Heart left ventricle (tissue), 16 donors: ENCODE results near the gene SPAG17. TPM values are rescaled to one million over a fixed set of nuclear protein-coding genes. Genes with fewer than 3 reads are reported as not detected.

Experiments used
- ATAC-seq, 4 donors: fragments of 200-7000 bp; cut with Tn5 transposase; one replicate each; pipeline ENCODE4 v1.9.1; 2020 to 2022; ENCODE audit warnings: moderate library complexity in 4 of 4, mild to moderate bottlenecking in 3 of 4, moderate number of reproducible peaks in 1 of 4
- DNase-seq, 5 donors: peaks; one replicate each; pipeline ENCODE4 v3.0.0-alpha.2; 2020
- H3K27ac ChIP-seq, 12 donors: fragments of 200-600 bp; sonication (generic) in 4 of 12; one replicate each; pipeline versions ENCODE4 v1.5.0 to v1.8.0; 2016 to 2022; ENCODE audit warnings: mild to moderate bottlenecking in 2 of 12
- H3K27me3 ChIP-seq, 9 donors: fragments of 200-600 bp; sonication (generic) in 2 of 9; one replicate each; pipeline versions ENCODE4 v1.5.1 to v1.8.0; 2016 to 2022; ENCODE audit warnings: mild to moderate bottlenecking in 3 of 9
- H3K36me3 ChIP-seq, 9 donors: fragments of 200-600 bp; sonication (generic) in 2 of 9; one replicate each; pipeline versions ENCODE4 v1.5.0 to v1.8.0; 2018 to 2022; ENCODE audit warnings: mild to moderate bottlenecking in 2 of 9
- H3K4me1 ChIP-seq, 12 donors: fragments of 200-600 bp; sonication (generic) in 4 of 12; one replicate each; pipeline versions ENCODE4 v1.5.0 to v1.8.0; 2016 to 2022; ENCODE audit warnings: mild to moderate bottlenecking in 3 of 12
- H3K4me3 ChIP-seq, 12 donors: fragments of 200-600 bp; sonication (generic) in 4 of 12; one replicate each; pipeline versions ENCODE4 v1.5.0 to v1.8.0; 2017 to 2022; ENCODE audit warnings: mild to moderate bottlenecking in 9 of 12, moderate library complexity in 4 of 12
- H3K9me3 ChIP-seq, 12 donors: fragments of 200-600 bp; sonication (generic) in 4 of 12; one replicate each; pipeline versions ENCODE4 v1.5.0 to v1.8.0; 2016 to 2022; ENCODE audit warnings: mild to moderate bottlenecking in 1 of 12
- POLR2A ChIP-seq, 2 donors: fragments of 450-650 bp; IDR thresholded peaks; one replicate each; pipeline ENCODE4 v1.6.1; 2017; ENCODE audit warnings: antibody characterized with exemption in 2 of 2, mild to moderate bottlenecking in 2 of 2, moderate library complexity in 2 of 2
- WGBS, 4 donors: extraction: QIAGEN DNeasy Blood & Tissue Kit in 2 of 4; methylation state at CpG; one replicate each; pipeline versions ENCODE4 v1.1.5 to v1.1.7; 2013 to 2018; 5-methylcytosine and 5-hydroxymethylcytosine counted together
- intact Hi-C, 10 donors: fragments of 100-400 bp; cut with DNase I; formaldehyde crosslinking; loops; one replicate each; pipeline versions ENCODE4 v1.11.1 to v1.14.2; 2022
- long read RNA-seq, 3 donors: library from polyadenylated mRNA; unstranded; transcript quantifications; one replicate each; pipeline ENCODE4 v2.0.0, GENCODE V29; 2020 to 2021
- polyA plus RNA-seq, 2 donors: library from polyadenylated mRNA; stranded (reverse); fragments of 200-250 nt; gene quantifications; one replicate each; pipeline ENCODE4 v1.2.3, GENCODE V29; 2013
- total RNA-seq, 9 donors: library from RNA; depleted of rRNA in 2 of 9; stranded (reverse); fragments of >200 nt in 2 of 9; fragmentation: NEBNext Ultra II Directional in 3 of 9; extraction: Animal tissue kit (Norgen Biotek cat#: 25700) in 3 of 9; gene quantifications; one replicate each; pipeline versions ENCODE4 v1.1.0 to v1.2.4, GENCODE V29; 2016 to 2023
- TF ChIP-seq, protein P1 (sequence below), 12 donors: fragments of 200-600 bp; sonication (generic) in 4 of 12; IDR thresholded peaks; one replicate each; pipeline versions ENCODE4 v1.5.0 to v1.8.0; 2018 to 2022; ENCODE audit warnings: antibody characterized with exemption in 12 of 12, mild to moderate bottlenecking in 5 of 12
- donor health status: ischemic (EF 13 %, LVEDD 7.1; RV severe dilation, severe dysfunction).
- donor health status: healthy with polysubstance abuse.
- donor health status: DM: no; HTN: yes; CAD: no.
- donor health status: DM: no; HTN: no; CAD: no.
- donor health status: ischemic (EF 25% LVEDD 6.9; RV normal size, moderate dysfunction).
- donor health status: ischemic (EF 25% LVEDD 5.7; RV mildly dilated, moderate dysfunction).
- donor health status: healthy.
- donor health status: DM: yes; HTN: yes; CAD: no.
- donor health status: ischemic (EF 35%, LVEDD 5.7; RV mildly dilated, moderate dysfunction).
- donor health status: nonischemic (EF 11% LVEDD 7.7; RV severe dilation, severe dysfunction).
- donor health status: DM: yes; HTN: yes; CAD: no.
- donor health status: PGD.
- donor health status: ischemic (EF 29% LVEDD 5.4; RV normal size, mild dysfunction).
- donor health status: nonischemic (EF 23%, LVEDD 6.1; RV moderate dilation, normal function).

The SPAG17 gene
- under 1 TPM in 2 of 9 donors, not detected in 7; 0.38 to 0.48 TPM for total RNA-seq
- not detected for polyA plus RNA-seq
- long read RNA-seq, donor 1, result 0 reads
- long read RNA-seq, donor 2, result 0 reads
- long read RNA-seq, donor 3, partial matches to known transcripts, result 0 of 1 reads
- long read RNA-seq, donor 3, other reads (novel, unspliced or antisense), result 1 of 1 reads

DNA sequence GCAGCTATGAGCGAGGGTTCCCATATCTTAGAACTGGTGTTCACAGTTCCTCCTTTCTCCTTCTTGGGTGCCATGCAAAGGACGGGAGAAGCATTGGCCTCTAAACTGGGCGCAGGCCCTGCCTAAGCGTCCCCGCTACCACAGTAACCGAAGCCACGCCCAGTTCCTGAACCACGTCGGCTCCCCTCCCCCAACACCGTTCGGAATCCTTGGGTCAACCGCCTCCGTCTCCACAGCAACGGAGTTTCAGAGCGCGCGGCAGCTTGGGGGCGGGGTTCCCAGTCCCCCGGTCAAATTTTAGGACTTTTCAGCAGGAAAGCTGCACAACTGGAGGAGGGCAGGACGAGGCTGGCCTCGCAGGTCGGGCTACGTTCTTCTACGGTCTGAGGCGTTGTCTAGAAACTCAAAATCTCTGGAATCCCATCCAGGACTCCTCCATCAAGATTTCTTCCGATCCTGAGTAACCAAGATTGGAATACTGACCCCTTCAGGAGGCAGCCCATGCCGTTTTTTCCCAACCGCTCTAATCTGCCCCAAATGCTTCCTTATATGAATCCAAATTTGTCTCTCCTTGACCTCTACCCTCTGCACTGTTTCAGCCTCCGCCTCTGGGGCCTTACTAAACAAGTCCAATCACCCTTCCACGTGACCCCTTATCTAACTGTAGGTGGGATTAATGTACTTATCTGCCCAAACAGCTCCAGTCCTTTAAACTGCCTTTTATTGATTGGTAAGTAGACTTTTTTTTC lies at the start of gene SPAG17:
SPAG17 (minus strand) TSS at position 145 of the 749 bp plus-strand sequence; CDS start at position 74, 71 bp downstream.
- H3K9me3 ChIP-seq, result no peaks in the 10 kb centered on the region
- H3K36me3 ChIP-seq, result no peaks in the 10 kb centered on the region
- H3K4me3 ChIP-seq, result peak within 1 kb of the TSS in 11 of 12 donors; percentile 17 to 55 (median 39)
- no peak for TF ChIP-seq POLR2A (IDR thresholded peaks at IDR 0.05)
- TF ChIP-seq, protein P1, sequence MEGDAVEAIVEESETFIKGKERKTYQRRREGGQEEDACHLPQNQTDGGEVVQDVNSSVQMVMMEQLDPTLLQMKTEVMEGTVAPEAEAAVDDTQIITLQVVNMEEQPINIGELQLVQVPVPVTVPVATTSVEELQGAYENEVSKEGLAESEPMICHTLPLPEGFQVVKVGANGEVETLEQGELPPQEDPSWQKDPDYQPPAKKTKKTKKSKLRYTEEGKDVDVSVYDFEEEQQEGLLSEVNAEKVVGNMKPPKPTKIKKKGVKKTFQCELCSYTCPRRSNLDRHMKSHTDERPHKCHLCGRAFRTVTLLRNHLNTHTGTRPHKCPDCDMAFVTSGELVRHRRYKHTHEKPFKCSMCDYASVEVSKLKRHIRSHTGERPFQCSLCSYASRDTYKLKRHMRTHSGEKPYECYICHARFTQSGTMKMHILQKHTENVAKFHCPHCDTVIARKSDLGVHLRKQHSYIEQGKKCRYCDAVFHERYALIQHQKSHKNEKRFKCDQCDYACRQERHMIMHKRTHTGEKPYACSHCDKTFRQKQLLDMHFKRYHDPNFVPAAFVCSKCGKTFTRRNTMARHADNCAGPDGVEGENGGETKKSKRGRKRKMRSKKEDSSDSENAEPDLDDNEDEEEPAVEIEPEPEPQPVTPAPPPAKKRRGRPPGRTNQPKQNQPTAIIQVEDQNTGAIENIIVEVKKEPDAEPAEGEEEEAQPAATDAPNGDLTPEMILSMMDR (IDR thresholded peaks at IDR 0.05), result peak in 2 of 12 donors; percentile 20 to 36
- peaks cover 0 to 4% (median 0%) of the 10 kb centered on the region in 12 donors for H3K4me1 ChIP-seq
- 4 to 5% (median 4%) methylated on average over 29 to 30 of the region's 30 CpGs for WGBS, 4 donors
- intact Hi-C loops, result no loop called here
- ATAC-seq, result peak; percentile 58 to 85 (median 82)
- peak; percentile 62 to 79 (median 67) for DNase-seq
- H3K27ac ChIP-seq, result no peak within 1 kb of the TSS
- peaks cover 0 to 9% (median 0%) of the 10 kb centered on the region in 9 donors for H3K27me3 ChIP-seq

DNA sequence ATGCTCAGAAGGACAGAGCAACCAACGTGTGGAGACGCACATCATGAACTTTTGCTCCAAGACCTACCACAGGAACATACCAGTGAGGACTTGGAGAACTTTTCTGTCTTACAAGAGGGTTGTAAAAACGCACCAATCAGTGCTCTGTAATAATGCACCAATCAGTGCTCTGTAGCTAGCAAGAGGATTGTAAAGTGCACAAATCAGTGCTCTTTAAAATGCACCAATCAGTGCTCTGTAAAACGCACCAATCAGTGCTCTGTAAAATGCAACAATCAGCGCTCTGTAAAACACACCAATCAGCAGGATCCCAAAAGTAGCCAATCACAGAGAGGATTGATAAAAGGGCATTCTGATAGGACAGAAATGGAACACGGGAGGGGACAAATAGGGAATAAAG lies 40.4 kb upstream of the SPAG17 start:
- Histone ChIP-seq H3K4me3 (no peak overlapping the region), H3K27ac (no peak overlapping the region), H3K36me3 (no peaks in the 10 kb centered on the region), H3K27me3 (no peaks in the 10 kb centered on the region), H3K9me3 (peaks cover 0 to 14% (median 0%) of the 10 kb centered on the region in 12 donors), H3K4me1 (no peaks in the 10 kb centered on the region)
- WGBS, 4 donors, result 82 to 86% (median 84%) methylated on average over 6 of the region's 6 CpGs
- TF ChIP-seq, protein P1 (IDR thresholded peaks at IDR 0.05), result no peak
- no peak for TF ChIP-seq POLR2A (IDR thresholded peaks at IDR 0.05)
- ATAC-seq (no peak), DNase-seq (no peak)
- intact Hi-C loops, result loop anchor here in 4 of 10 donors (2.0 to 10.0 kb wide), 3 partner anchors 779 to 787 kb away; no protein-coding TSS in a partner anchor

DNA sequence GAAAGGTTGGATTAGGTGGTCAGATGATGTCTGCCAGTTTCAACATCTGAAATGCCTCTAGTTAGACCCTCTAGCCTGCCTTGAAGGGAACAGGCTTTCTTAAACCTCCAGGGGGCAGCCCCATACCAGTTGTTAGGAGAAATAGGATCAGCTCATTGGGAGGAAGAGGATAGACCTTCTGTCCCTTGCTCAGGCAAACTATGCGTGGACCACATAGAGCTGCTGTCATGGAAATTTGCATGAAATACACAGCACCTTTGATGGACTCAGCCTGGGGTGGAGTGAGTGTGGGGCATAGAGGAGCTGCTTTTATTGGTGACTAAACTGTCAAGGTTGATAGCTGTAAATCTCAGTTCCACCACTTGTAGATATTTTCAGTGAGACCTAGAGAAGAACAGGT lies 38.4 kb upstream of the SPAG17 start:
- DNase-seq, result peak in 1 of 5 donors; percentile 20

More for the DNA sequence above, 38.4 kb upstream of the SPAG17 start:
- Histone ChIP-seq H3K4me1 (no peaks in the 10 kb centered on the region), H3K9me3 (peaks cover 0 to 14% (median 0%) of the 10 kb centered on the region in 12 donors), H3K36me3 (no peaks in the 10 kb centered on the region), H3K4me3 (no peak overlapping the region), H3K27ac (no peak overlapping the region), H3K27me3 (no peaks in the 10 kb centered on the region)
- TF ChIP-seq, protein P1 (IDR thresholded peaks at IDR 0.05), result peak in 9 of 12 donors; percentile 28 to 52 (median 42)
- TF ChIP-seq POLR2A (IDR thresholded peaks at IDR 0.05), result no peak
- ATAC-seq, result peak in 2 of 4 donors; percentile 54 to 67
- intact Hi-C loops, result loop anchor here in 6 of 10 donors (5.0 to 10.0 kb wide), 2 partner anchors 781 to 784 kb away; no protein-coding TSS in a partner anchor
- 24 to 50% (median 35%) methylated on average over 1 of the region's 1 CpG for WGBS, 4 donors
